Sigmoid colon (tissue), 4 donors: ENCODE data around the gene SUSD3.

Source experiments
- EP300 ChIP-seq, 4 donors: sonication (generic); formaldehyde crosslinking; IDR thresholded peaks; one replicate each; pipeline ENCODE4 v1.6.1; 2017; ENCODE audit warnings: antibody characterized with exemption in 4 of 4
- POLR2A ChIP-seq, 2 donors: fragments of 450-650 bp; IDR thresholded peaks; one replicate each; pipeline ENCODE4 v1.6.1; 2016; ENCODE audit warnings: antibody characterized with exemption in 2 of 2, mild to moderate bottlenecking in 2 of 2, moderate library complexity in 2 of 2
- POLR2AphosphoS5 ChIP-seq, 4 donors: sonication (generic); formaldehyde crosslinking; IDR thresholded peaks; one replicate each; pipeline ENCODE4 v1.6.1; 2017; ENCODE audit warnings: antibody characterized with exemption in 4 of 4
- TF ChIP-seq, protein P1 (sequence below), 4 experiments: fragments of 450-650 bp in 3 of 4; fragments of 200-600 bp in 1 of 4; IDR thresholded peaks; one replicate each; pipeline ENCODE4 v1.5.1; 2016 to 2019; ENCODE audit warnings: antibody characterized with exemption in 4 of 4, mild to moderate bottlenecking in 3 of 4, moderate library complexity in 2 of 4

DNA sequence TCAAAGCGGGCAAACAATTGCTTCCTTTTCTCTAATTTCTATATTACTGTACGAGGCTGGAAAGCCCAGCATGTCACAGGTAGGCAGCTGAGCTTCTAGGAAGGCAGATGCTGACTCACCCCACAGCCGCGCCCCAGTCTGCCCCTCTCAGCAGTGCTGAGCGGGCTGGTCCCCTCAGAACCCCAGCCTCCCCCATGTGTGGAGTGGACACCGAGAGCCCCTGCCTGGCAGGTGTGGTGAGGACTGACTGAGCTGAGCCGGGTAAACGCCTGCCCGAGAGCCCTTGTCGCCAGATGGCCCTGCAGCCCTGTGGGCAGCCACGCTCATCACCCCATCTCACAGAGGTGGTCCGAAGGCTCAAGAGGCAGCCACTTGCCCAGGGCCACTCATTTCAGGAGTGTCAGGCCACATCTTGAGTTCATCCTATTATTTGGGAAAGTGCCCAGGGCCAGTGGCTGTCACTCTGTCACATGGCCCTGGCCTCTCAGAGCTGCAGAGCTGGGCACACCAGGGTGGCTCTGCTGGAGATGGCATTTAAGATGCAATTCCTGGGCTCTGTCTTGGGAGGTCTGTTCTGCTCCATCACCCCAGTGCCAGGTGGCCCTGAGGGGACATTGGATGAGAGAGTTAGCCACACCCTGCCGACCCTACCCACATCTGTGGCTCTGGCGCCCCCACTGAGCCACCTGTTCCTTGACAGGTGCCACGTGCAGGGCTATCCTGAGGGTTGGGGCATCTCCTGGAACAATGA, 50.0 kb downstream of the SUSD3 start:
- TF ChIP-seq, protein P1, sequence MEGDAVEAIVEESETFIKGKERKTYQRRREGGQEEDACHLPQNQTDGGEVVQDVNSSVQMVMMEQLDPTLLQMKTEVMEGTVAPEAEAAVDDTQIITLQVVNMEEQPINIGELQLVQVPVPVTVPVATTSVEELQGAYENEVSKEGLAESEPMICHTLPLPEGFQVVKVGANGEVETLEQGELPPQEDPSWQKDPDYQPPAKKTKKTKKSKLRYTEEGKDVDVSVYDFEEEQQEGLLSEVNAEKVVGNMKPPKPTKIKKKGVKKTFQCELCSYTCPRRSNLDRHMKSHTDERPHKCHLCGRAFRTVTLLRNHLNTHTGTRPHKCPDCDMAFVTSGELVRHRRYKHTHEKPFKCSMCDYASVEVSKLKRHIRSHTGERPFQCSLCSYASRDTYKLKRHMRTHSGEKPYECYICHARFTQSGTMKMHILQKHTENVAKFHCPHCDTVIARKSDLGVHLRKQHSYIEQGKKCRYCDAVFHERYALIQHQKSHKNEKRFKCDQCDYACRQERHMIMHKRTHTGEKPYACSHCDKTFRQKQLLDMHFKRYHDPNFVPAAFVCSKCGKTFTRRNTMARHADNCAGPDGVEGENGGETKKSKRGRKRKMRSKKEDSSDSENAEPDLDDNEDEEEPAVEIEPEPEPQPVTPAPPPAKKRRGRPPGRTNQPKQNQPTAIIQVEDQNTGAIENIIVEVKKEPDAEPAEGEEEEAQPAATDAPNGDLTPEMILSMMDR (IDR thresholded peaks at IDR 0.05): no peak
- TF ChIP-seq POLR2A (IDR thresholded peaks at IDR 0.05) (no peak), POLR2AphosphoS5 (IDR thresholded peaks at IDR 0.05) (no peak), EP300 (IDR thresholded peaks at IDR 0.05) (no peak)
